ENCODE results near the gene DGCR6L. TPM values are rescaled to one million over a fixed set of nuclear protein-coding genes. Genes with fewer than 3 reads are reported as not detected.
"Not testable (repeated sequence)": the region's sequence is repeated elsewhere in the genome, so short reads cannot be mapped to it uniquely, and the experiment has no call there.

Gene DGCR6L
- total RNA-seq, 1 donor from 2014 or later = 47.6 TPM

GRCh38 chr22:20292108-20292507 is 27.8 kb downstream of the DGCR6L start:
- no peak for DNase-seq (ENCODE audit: low read depth in 2 of 2)

GRCh38 chr22:20291604-20292063 is 28.2 kb downstream of the DGCR6L start:
- no peak for DNase-seq (ENCODE audit: low read depth in 2 of 2)

GRCh38 chr22:20291249-20291586 is 28.6 kb downstream of the DGCR6L start:
- DNase-seq (ENCODE audit: low read depth in 2 of 2) = no peak

- DNase-seq (ENCODE audit: low read depth in 2 of 2) = no peak
These were observed 29.1 kb downstream of the DGCR6L start for GRCh38 chr22:20290578-20291248.

GRCh38 chr22:20290045-20290392 is 29.8 kb downstream of the DGCR6L start:
- no peak for DNase-seq (ENCODE audit: low read depth in 2 of 2)

- DNase-seq (ENCODE audit: low read depth in 2 of 2) = not testable (repeated sequence)
These were observed 30.4 kb downstream of the DGCR6L start for GRCh38 chr22:20289182-20290044.

GRCh38 chr22:20286784-20287423 is 33.0 kb downstream of the DGCR6L start:
- not testable (repeated sequence) for DNase-seq (ENCODE audit: low read depth in 2 of 2)

GRCh38 chr22:20286312-20286660 is 33.6 kb downstream of the DGCR6L start:
- DNase-seq (ENCODE audit: low read depth in 2 of 2) = not testable (repeated sequence)

- DNase-seq (ENCODE audit: low read depth in 2 of 2) = peak; percentile 48 to 67
These were observed 34.2 kb downstream of the DGCR6L start for GRCh38 chr22:20285473-20286311.

GRCh38 chr22:20284471-20285086 is 35.3 kb downstream of the DGCR6L start:
- no peak for DNase-seq (ENCODE audit: low read depth in 2 of 2)

- DNase-seq (ENCODE audit: low read depth in 2 of 2) = no peak
These were observed 36.2 kb downstream of the DGCR6L start for GRCh38 chr22:20283674-20284066.

- no peak for DNase-seq (ENCODE audit: low read depth in 2 of 2)
These were observed 36.8 kb downstream of the DGCR6L start for GRCh38 chr22:20282901-20283673.

GRCh38 chr22:20281891-20282290 is 38.0 kb downstream of the DGCR6L start:
- no peak for DNase-seq (ENCODE audit: low read depth in 2 of 2)

GRCh38 chr22:20281473-20281872 is 38.4 kb downstream of the DGCR6L start:
- DNase-seq (ENCODE audit: low read depth in 2 of 2) = not testable (repeated sequence)

- DNase-seq (ENCODE audit: low read depth in 2 of 2) = no peak
These were observed 39.0 kb downstream of the DGCR6L start for GRCh38 chr22:20280866-20281265.

- DNase-seq (ENCODE audit: low read depth in 2 of 2) = not testable (repeated sequence)
These were observed 39.7 kb downstream of the DGCR6L start for GRCh38 chr22:20280163-20280562.

GRCh38 chr22:20279662-20280134 is 40.2 kb downstream of the DGCR6L start:
- DNase-seq (ENCODE audit: low read depth in 2 of 2) = no peak

GRCh38 chr22:20278726-20279490 is 41.0 kb downstream of the DGCR6L start:
- not testable (repeated sequence) for DNase-seq (ENCODE audit: low read depth in 2 of 2)

GRCh38 chr22:20277936-20278635 is 41.8 kb downstream of the DGCR6L start:
- not testable (repeated sequence) for DNase-seq (ENCODE audit: low read depth in 2 of 2)

All from lung microvascular endothelial cell (primary cell).